PFSK-1 (cell line): ENCODE results near the gene ADSS2.

Experiments used
- FOXP2 ChIP-seq: optimal IDR thresholded peaks from 2 replicates; pipeline ENCODE3; 2011; ENCODE audit warnings: borderline replicate concordance, control low read depth, inconsistent platforms; ENCODE audit not compliant: insufficient read depth; ENCODE audit errors: extremely low read length, extremely low read depth
- POLR2AphosphoS5 ChIP-seq: IDR thresholded peaks from 2 replicates; pipeline ENCODE4 v1.6.1; 2012; ENCODE audit warnings: low read depth, mild to moderate bottlenecking, control low read depth, low read length, moderate library complexity
- SIN3A ChIP-seq: IDR thresholded peaks from 2 replicates; pipeline ENCODE4 v1.6.1; 2012; ENCODE audit warnings: mild to moderate bottlenecking, low read length, moderate library complexity, borderline replicate concordance; ENCODE audit not compliant: insufficient read depth
- TAF1 ChIP-seq: IDR thresholded peaks from 2 replicates; pipeline ENCODE4 v1.6.1; 2012; ENCODE audit warnings: low read length, control low read depth, borderline replicate concordance; ENCODE audit not compliant: insufficient read depth
- TF ChIP-seq, protein P1 (sequence below), 2 experiments: IDR thresholded peaks; 2 replicates each; pipeline versions ENCODE4 v1.6.1 to v1.8.0; 2011 to 2012; ENCODE audit warnings: low read depth in 2 of 2, low read length in 2 of 2, control low read depth in 1 of 2, inconsistent platforms in 1 of 2, mild to moderate bottlenecking in 1 of 2, moderate library complexity in 1 of 2; ENCODE audit not compliant: insufficient read depth in 1 of 2

DNA sequence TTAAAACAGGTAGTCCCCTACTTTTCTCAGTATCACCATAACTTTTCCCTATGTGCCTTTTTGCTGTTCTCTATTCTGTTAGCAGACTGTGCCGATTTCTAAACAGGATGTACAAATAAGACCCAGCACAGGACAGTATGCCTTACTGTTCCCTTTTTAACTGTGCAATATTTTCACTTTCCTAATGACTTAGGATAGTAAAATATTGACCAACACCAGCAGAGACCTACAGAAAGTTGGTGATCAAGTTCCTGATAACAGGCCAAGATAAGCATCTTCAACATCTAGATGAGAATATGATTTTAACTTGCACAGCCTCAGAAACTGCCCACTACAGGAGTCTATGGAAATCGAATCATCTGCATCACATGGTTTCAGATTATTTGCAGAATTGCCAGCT, 42.0 kb downstream of the ADSS2 start:
- TF ChIP-seq, protein P1, sequence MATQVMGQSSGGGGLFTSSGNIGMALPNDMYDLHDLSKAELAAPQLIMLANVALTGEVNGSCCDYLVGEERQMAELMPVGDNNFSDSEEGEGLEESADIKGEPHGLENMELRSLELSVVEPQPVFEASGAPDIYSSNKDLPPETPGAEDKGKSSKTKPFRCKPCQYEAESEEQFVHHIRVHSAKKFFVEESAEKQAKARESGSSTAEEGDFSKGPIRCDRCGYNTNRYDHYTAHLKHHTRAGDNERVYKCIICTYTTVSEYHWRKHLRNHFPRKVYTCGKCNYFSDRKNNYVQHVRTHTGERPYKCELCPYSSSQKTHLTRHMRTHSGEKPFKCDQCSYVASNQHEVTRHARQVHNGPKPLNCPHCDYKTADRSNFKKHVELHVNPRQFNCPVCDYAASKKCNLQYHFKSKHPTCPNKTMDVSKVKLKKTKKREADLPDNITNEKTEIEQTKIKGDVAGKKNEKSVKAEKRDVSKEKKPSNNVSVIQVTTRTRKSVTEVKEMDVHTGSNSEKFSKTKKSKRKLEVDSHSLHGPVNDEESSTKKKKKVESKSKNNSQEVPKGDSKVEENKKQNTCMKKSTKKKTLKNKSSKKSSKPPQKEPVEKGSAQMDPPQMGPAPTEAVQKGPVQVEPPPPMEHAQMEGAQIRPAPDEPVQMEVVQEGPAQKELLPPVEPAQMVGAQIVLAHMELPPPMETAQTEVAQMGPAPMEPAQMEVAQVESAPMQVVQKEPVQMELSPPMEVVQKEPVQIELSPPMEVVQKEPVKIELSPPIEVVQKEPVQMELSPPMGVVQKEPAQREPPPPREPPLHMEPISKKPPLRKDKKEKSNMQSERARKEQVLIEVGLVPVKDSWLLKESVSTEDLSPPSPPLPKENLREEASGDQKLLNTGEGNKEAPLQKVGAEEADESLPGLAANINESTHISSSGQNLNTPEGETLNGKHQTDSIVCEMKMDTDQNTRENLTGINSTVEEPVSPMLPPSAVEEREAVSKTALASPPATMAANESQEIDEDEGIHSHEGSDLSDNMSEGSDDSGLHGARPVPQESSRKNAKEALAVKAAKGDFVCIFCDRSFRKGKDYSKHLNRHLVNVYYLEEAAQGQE (IDR thresholded peaks at IDR 0.05; ENCODE audit: insufficient read depth in 1 of 2, low read depth in 2 of 2, low read length in 2 of 2): no peak
- TF ChIP-seq POLR2AphosphoS5 (no peak), SIN3A (no peak), TAF1 (no peak), FOXP2 (no peak)
